HG03159 (cell line): ENCODE measurements around the gene DDX49.
"Not testable (repeated sequence)": the region's sequence is repeated elsewhere in the genome, so short reads cannot be mapped to it uniquely, and the experiment has no call there.

Source experiments
- ATAC-seq: cut with Tn5 transposase; IDR thresholded peaks from one replicate; pipeline ENCODE4 v1.9.1; 2021; ENCODE audit warnings: mild to moderate bottlenecking, moderate library complexity; ENCODE audit not compliant: unreplicated experiment

DDX49 gene

DNA sequence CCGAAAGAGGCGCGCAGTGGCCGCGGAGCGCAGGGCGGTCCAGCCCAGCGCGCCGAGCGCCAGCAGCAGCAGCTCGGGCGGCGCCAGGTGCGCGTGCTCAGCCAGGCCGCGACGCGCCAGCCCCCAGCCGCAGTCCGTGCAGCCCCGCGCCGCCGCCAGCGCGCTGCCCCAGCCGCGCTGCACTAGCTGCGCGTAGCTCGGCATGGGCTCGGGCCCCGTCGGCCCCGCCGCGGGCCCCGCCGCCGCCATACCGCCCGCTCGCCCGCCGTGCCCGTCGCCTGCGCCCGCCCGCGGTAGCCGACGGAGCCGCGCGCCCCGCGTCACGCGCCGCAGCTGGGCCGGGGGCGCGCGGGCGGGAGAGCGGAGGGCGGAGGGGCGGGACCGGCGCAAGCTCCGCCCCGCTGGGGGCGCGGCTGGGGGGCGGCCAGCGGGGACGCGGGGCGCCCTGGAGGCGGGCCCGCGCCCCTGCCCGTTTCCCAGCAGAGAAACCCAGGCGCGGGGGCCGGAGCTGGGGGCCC is 23.6 kb upstream of the DDX49 start, which contains the start of gene CERS1:
TSS of gene CERS1 (minus strand) at position 335 of the 518 bp plus-strand sequence. CDS start at position 249, 86 bp downstream.
- ATAC-seq, result no peak

DNA sequence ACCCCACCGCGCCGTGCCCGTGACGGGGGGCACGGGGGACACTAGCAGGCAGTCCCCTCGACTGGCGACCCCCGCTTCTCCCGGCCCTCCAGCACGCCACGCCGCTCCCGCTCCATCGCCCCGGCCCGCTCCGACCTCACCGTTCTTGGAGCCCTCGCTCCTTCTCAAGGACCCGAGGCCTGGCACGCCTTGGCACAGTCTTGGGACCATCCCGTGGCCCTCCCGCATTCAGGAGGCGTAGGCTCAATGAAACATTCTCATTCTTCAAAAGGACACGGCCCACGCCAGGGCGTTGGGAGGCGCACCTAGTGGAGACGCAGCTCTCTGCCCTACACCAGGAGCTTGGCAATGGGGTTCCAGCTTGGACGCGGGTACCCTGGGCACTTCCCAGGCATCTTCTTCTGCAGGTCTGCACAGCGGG is 23.1 kb upstream of the DDX49 start:
- ATAC-seq, result no peak

DNA sequence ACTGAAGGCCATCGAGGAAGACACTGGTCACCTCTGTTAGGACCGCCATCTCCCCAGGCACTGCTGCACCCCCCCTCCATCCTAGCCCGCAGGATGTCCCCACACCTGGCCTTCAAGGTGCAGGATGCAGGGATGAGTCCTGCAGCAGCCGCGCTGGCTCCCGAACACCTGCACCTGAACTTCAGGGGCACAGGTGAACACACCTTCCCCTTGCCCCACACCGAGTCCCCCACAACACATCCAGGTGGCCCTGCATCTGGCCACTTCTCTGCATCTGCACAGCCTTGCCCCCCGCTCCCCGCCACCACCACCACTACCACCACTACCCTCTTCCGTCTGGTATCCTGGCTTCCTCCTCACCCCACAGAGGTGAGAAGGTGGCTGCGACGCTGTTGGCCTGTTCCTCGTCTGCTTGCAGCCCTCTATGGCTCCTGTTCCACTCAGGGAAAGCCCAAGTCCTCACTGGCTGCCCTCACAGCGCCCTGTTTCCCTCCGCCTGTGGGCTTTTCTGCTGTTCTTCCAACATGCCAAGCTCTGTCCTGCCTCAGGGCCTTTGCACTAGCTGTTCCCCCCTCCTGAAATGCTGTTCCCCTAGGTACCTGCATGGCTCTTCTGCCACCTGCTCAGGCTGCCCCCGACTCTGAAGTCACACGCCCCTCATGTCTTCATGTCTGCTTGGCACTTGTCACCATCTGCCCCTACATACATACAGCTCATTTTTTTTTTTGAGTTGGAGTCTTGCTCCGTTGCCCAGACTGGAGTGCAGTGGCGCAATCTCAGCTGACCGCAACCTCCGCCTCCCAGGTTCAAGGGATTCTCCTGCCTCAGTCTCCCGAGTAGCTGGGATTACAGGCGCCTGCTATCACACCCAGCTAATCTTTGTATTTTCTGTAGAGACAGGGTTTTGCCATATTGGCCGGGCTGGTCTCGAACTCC is 22.2 kb upstream of the DDX49 start:
- ATAC-seq, result no peak

DNA sequence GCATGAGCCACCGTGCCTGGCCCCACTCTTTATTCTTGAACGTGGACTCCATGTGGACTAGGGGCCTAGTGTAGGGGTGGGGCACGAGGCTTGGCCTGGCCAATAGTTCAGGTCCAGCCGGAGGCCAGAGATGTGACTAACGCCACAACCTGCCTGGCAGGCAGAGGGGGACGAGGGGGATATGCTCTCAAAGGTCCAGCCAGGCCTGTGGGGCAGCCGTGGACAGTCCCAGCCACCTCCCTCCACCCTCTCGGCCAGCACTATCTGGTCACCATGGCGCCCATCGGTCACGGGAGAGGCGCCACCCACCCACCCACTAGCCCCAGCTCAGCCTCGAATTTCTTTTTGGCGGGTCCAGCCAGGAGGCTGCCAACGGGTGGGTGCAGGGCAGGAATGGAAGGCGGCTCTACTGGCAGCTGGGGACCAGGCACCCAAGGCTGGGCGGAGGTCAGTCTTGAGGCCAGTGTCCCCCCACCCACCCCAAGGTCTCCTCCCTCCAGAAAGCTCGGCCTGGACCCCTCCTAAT is 21.4 kb upstream of the DDX49 start:
- ATAC-seq, result no peak

DNA sequence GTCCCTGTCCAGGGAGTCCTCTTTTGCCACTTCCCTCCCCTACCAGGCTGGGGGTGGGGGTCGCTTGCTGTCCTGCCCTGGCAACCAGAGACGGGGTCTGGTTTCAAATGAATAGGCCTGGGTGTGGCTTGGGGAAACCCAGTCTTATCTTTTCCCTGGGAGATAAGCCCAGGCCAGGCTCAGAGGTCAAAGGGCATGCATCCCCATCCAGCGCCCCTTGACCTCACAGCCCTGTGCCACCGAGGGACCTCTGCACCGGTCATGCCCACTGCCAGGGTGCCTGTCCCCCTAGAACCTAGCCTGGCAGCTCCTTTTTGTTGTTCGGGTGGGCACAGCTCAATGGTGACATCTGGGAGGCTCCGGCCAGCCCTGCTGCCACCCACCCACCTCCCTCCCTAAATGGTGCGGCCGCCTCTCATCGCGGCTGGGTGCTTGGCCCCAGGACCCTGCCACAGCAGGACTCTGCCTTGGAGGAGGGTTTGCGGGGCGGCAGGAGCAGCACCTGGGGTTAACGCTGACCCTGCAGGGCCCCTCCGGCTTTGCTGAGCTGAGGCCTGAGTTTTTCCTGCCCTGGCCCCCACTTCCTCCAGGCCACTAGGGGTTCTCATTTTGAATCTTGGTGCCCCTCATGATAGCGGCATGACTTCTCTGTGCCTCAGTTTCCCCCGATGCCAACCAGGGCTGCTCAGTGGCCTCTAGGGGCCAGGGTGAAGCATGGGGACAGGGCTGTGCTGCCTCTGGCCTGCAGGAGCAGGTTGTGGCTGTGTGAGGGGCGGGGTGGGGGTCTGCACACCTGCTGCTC is 20.7 kb upstream of the DDX49 start:
- ATAC-seq, result no peak

DNA sequence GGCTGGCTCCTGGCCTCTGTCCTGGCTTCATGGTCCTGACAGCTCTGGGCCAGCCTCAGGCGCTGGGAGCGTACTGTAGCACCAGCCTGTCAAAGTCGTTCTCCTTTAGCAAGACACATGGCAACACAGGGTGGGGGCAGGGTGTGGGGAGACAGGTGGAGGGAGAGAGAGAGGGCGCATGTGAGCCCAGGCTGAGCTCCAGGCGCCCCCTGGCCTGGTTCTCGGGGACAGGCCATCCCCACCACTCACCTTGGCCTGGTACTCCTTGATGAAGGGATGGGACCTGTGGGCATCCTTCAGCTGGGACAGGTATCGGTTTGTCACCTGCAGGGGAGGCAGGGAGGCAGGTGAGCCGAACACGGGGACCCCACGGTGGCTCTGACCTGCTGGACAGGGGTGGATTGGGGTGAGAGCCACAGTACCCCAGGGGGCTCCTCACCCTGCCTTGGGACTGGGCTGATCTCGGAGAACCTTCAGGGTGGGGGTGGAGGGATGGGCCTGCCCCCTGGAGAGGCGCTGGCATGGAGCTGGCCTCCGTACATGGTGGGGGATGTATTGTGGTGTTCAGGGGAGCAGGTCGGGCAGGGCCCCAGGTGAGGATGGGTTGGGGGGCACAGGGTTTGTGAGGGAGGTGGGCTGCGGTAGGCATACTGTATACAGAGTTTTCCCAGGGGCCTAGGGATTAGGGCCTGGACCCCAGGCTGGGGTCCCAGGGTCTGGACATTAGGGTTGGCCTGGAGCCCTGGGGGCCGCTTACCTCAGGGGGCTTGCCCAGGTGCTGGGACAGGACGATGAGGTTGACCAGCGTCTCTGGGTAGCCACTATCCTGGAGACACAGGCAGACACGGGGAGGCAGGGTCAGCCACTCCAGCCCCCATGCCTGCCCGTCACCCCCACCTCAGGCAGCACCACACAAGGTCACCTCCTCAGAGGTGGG is 19.6 kb upstream of the DDX49 start:
- no peak for ATAC-seq

DNA sequence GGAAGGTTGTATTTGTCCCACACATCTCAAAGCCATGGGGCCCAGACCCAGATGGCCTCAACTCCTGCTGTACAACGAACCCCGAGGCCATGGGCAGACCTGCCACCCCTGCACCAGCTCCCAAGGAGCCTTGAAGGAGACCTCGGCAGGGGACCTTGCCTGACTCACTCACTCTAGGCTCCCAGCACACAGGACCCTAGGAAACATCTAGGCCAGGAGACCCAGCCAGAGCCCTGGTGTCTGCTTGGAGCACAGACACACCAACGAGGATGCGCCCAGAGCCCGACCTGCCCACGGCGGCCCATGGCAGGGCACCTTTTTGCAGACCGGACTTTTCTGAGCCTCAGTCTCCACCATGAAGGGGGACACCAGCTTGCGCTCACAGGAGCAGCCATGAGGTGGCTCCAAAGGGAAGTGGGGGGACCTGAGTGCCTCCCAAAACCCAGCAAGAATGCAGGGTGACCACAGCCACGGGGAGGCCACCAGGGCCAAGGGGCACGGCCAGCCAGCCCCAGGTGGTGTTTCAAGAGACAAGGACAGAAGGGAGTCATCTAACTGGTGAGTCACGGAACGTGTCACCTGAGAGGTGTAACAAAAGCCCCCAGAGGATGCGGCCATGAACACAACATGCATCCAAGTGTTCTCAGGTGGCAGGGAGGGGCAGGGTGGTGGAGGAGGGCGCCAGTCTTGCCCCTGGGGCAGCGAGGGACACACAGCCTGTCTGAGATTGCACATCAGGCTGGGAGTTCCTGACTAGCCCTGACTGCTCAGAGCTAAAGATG is 18.6 kb upstream of the DDX49 start:
- ATAC-seq, result no peak

DNA sequence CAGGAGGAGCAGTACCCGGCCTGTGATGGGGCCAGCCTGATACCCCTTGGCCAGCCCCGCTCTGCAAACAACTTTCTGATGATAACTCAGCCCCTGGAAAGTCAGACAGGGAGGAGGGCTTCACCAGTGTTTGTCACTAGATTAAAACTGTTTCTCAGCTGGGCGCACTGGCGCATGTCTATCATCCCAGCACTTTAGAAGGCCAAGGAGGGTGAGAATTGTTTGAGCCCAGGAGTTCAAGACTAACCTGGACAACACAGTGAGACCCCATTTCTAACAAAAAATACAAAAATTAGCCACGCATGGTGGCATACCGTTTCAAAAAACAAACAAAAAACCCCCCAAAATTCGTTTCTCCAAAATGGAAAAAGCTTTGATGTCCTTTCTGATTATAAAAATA is 18.0 kb upstream of the DDX49 start:
- ATAC-seq, result no peak

DNA sequence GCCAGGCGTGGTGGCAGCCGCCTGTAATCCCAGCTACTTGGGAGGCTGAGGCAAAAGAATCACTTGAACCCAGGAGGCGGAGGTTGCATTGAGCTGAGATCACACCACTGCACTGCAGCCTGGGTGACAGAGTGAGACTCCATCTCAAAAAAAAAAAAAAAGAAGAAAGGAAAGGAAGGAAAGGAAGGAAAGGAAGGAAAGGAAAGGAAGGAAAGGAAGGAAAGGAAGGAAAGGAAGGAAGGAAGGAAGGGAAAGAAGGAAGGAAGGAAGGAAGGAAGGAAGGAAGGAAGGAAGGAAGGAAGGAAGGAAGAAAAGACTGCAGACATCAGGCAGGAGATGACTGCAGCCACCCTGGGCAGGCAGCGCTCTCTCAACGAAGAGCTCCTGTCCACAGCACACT is 17.0 kb upstream of the DDX49 start:
- ATAC-seq, result not testable (repeated sequence)

DNA sequence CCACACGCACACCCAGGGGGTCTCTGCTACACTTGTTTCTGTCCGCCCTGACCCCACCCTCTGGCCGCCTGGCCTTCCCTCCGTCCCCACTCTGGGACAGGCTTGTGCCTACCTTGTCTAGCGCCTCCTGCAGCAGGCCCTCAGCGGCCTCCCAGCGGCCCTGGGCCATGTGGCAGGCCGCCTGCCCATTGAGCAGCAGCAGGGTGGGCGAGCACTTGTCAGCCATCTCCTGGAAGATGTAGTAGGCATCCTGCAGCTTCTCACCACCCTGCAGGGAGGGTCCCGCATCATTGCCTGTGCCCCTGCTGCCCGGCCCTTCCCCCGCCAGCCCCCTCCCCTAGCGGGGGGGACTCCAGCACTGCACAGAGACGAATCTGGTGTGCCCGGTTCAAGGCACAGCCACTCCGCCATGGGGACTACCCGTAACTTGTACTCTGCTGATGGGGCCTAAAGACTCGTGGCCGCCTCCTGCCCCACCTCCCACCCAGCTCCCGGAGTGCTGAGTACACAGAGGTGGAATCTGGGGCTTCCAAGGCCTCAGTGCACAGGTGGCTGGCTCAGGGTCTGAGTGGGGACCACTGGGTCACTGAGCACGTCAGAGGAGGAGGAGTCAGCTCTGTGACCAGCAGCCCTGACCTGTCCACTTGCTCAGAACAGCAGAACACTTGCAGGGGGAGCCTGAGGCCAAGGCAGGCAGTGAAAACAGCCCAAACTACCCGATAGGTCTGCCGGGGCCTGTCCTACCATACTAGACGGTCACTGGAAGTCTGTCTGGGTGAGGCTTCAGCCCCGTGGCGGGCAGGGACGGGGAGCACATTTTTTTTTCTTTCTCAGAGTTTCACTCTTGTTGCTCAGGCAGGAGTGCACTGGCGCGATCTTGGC is 16.1 kb upstream of the DDX49 start:
- ATAC-seq, result no peak

DNA sequence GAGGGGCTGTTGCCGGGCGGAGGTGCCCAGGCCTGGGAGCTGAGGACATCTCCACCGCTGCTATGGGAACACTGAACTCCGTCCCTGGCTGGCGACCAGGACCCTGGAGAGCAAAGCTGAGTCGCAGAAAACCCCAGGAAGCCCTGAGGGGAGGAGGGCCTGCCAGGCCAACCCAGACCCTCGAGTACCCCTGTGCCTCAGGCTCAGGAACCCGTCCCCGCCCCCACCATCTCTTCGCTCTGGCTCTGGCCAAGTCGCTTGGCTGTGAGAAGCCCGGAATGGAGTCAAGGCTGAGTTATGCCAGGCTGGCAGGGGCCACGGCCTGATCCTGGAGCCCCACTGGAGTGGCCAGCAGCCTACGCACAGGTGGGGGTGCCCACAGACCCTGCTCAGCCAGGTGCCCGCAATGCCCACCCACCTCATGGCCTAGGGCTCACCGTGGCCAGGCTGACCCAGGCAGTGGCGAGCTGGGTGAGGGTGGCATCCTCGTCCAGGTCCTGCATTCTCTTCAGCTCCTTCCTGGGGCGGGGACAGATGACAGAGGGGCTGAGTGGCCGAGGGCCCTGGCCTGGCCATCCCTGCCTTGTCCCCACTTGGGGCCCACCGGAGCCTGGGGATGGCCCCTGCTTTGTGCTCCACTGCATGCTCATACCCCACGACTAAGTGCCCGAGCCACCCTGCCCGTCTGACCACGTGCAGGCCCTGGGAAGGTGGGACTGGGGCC is 15.0 kb upstream of the DDX49 start:
- no peak for ATAC-seq

DNA sequence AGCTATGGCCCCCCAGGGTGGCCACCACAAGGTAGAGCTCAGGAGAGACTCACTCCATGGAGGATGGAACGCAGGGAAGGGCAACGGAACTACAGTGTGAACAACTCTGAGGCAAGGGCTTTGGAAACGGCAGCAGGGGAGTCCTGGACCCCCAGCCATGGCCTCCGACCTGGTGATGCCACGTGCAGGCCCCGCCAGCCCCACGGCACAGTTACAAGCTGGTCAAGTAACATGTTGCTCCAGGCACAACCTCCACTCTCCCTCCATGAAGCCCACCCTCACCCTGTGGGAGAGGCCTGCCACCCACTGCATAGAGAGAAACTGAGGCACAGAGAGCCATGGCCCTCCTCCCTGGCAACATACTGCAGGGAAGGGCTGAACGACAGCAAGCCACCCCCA is 14.5 kb upstream of the DDX49 start:
- ATAC-seq, result no peak

DNA sequence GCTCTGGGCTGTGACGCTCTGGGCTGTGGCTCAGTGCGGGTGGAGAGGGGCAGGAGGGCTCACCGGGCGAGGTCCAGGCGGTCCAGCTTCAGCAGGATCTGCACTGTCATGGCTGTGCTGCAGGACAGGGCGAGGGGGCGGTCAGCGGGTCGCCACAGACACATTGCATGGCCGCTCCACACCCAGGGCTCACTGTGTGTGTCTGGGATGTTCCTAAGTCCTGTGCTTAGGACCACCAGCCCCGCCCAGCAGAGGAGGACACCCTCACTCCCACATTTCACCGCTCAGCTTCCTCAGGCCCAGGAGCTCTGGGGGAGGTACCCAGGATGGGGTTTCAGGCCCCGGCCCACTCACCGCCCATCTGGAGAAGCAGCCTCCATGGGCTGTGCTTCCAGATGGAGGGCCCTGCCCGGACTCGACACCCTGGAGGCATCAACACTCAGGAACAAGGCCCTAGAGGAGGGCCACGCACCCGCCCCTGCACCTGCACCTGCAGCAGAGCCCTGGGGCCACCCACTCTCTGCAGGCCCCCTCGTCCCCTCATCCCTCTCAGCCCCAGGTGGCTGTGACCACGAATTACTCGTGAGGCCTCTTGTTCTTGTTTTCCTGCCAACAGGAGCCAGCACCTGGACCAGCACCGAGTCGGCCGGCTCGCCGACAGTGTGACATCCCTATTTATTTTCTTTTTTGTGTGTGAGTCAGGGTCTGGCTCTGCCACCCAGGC is 13.8 kb upstream of the DDX49 start:
- no peak for ATAC-seq

DNA sequence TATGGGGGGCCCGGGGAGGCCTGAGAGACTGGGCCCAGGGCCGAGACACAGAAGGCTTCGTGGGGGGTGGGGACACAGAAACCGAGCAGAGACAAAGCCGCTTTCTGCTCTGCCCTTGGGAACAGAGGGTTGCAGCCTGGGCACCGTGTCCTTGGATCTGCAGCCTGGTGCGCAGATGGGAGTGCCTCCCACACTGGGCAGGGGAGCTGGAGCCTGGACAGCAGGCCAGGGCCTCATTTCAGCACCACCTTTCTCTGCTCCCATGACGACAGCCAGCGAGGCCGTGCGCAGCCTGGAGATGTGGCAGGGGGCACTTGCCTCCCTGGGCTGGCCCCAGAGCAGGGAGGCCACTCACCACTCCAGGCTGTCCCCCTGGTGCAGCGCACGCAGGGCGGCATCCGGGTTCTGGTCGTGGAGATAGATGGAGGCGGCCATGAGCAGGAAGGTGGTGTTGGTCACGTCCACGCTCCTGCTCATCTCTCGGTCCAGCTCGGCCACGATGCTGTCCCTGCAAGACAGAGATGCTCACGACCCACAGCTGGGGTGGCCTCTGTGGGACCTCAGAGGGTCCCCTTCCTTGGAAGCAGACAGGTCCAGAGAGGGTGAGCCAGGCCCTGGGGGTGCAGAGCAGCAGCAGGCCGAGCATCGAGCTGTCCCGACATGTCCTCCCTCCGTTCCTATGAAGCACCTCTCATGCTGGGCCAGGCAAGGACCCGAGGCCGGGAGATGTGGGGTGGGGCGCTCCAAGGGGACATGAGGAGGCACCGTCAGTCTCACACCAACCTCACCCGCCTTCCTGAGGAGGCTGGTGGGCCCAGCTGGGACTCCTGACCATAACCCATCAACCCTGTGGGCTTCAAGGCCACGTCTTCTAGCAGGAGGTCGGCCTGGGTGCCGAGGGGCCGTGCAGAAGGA is 12.7 kb upstream of the DDX49 start:
- no peak for ATAC-seq

DNA sequence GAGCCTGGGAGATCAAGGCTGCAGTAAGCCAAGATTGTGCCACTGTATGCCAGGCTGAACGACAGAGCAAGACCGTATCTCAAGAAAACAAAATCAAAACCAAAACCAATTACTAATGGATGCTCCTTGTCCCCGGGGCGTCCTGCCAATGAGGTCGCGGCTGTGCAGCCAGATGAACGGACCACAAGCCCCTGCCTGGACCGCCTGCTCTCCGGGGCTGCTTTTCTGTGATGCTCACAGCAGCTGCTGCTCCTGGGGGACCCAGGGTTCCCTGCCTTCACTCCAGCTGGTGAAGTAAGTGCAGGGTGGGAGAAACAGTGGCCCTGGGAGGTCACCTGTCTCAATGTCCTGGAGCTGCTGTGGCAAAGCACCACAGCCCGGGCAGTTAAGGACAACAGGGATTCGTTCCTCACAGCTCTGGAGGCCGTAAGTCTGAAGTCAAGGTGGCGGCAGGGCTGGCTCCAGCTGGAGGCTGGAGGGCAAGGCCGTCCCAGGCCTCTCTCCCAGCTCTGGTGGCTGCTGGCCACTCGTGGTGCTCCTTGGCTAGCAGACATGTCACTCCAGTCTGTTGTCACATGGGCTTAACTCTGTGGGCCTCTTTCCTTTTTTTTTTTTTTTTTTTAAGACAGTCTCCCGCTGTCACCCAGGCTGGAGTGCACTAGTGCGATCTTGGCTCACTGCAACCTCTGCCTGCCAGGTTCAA is 10.4 kb upstream of the DDX49 start:
- no peak for ATAC-seq

DNA sequence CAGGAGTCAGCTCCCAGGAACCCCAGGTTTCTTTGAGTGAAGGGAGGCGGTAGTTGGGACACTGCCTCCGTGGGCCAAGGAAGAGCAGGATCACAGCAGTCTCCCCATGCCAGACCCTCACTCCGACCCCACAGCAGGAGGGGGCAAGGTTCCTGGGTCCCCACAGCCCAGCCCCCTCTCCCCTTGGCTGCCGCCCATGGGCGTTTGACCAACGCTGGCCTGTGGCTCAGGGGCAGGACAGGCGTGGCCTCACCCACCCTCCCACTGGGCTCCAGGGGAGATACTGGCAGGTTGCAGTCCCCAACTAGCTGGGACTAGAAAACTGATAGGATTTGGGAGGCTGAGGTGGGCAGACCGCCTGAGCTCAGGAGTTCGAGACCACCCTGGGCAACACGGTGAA is 9.5 kb upstream of the DDX49 start:
- ATAC-seq, result no peak
